ENCODE results near the gene UQCR11.

The UQCR11 gene

DNA sequence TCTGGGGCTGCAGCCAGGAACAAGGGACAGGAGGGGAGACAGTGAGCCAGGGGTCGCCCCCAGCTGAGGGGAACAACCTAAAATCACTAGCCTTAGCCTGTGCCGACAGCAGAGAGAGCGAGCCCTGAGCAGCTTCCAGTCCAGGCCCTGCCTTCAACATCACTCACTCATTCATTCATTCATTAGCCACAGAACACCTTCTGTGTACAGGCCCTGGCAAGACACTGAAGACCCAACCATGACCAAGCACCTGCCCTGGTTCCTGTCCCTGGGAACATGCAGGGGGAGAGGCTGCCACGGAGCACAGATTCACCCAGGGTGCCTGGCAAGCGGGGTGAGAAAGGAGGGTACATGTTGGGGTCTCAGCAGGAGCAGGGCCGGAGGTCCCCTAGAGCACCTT is 42.0 kb downstream of the UQCR11 start:
- DNase-seq, result no peak

DNA sequence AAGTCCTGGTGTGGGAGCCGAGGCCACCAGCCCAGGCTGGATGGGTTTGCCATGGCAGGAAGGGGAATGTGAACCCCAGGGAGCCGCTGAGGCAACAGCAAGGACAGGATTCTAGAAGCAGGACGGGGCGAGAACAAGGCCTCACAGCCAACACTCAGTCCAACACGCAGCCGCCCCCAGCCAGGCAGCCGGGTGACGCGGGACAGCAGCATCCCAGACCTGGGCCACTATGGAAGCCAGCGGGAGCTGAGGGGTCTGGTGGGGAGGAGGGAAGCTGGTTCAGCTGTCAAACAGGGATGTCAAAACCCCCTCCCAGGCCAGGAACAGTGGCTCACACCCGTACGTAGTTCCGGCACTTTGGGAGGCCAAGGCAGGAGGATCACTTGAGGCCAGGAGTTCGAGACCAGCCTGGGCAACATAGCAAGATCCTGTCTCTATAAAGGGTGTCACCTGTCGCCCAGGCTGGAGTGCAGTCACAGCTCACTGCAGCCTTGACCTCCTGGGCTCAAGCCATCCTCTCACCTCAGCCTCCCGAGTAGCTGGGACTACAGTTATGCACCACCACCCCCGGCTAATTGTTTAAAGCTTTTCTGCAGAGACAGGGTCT is 43.9 kb downstream of the UQCR11 start:
- DNase-seq, result no peak

DNA sequence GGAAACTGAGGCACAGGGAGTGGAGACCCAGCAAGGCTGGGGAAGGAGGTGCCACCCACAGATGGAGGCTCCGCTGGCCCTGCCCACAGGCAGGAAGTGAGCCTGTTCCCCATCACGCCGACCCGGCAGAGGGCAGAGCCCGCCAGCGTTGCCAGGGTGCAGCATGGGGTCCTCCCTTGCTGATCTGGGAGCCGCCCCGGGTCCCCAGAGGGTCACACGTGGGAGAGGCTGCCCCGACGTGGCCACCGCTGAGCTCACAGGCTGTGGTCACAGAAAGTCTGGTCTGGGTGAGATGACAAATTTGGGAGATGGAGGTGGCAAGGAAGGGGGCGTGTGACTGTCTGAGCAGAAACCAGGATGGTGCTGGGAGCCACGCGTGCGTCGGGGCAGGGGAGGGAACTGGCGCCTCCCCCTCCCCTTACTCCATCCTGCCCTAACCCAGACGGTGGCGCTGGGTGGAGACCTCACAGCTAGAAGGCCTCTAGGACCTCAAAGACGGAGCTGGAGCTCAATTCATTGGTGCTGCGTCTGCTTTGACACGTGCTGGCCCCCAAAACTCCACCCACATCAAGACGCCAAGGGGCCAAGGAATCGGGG is 44.9 kb downstream of the UQCR11 start:
- no peak for DNase-seq

DNA sequence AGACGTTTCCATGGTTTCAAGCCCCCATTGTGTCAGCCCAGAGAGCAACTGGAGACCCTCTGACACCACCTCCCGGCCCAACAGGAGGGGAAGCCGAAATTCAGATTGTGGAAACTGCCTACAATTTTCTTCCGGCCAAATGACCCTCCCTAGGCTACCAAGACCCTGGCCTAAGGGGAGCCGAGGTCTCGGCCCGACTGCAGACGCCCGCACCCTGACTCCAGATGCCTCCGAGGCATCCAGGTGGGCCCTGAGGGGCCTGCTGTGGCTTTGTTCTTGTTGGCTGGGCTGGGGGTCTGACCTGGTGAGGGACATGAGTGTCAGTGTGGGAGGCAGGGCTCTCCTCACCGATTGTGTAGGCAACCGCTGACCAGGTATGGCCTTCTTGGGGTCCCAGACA is 46.7 kb downstream of the UQCR11 start:
- DNase-seq, result no peak

DNA sequence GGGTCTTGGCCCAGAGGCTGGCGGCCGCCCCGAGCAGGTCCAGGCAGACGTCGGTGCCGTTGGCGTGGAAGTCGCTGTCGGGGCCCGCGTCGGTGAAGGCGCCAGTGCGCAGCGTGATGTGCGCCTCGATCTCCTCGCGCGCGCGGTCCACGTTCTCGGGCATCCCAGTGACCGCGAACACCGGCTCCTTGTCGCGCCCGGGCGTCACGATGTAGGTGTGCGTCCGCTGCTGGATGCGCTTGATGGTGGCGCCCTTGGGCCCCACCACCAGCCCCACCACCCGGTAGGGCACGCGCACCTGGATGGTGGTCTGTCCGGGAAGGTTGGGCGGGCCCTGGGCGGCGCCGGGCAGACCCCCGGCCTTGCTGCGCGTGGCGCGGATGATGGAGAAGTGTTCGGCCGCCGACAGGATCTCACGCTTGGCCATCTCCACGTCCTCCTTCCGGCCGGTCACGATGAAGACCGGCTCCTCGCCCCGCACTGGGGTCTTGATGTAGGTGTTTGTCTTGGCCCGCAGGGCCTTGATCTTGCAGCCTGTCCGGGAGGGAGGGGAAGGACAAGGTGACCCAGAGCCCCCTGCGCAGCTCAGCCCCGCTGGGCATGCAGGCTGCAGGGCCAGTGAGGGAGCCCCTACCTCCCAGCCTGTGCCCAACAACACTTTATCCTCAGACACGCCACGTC is 48.7 kb downstream of the UQCR11 start:
- DNase-seq, result no peak

DNA sequence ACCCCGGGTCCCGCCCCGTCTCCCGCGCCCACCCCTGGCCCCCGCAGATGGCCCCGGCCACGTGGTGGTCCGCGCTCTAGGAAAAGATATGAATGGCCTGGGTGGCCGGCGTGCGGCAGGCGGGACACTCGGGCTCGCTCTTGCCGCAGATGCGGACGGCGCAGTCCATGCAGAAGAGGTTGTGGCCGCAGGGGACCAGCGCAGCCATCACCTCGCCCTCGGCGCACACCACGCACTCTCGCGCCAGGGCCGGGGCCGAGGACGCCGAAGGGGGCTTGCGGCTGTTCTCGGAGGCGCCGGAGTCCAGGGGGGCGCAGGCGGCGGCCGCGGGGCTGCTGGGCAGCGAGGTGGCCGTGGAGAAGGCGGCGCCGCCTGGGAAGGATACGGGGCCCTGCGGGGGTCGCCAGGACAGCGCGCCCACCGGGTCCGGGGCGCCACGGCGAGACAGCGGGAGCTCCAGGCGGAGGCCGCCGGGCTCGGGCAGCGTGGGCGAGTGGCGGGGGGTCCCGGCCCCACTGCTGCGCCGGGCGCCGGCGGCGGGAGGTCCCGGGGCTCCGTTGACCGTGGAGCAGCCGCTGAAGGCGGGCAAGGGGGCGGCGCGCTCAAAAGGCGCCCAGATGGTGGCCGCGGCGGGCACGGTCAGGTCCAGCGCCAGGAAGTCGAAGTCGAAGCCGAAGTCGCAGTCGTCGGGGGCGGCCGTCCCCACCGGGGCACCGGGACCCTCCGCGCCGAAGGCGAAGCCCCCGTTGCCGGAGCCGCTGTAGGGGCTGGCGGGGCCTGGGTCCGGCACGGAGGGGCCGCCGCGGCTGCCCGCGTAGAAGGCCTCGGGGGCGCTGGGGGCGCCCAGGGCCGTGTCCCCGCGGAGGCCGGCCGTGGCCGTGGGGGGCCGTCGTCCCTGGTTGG is 49.5 kb downstream of the UQCR11 start:
- DNase-seq, result no peak

DNA sequence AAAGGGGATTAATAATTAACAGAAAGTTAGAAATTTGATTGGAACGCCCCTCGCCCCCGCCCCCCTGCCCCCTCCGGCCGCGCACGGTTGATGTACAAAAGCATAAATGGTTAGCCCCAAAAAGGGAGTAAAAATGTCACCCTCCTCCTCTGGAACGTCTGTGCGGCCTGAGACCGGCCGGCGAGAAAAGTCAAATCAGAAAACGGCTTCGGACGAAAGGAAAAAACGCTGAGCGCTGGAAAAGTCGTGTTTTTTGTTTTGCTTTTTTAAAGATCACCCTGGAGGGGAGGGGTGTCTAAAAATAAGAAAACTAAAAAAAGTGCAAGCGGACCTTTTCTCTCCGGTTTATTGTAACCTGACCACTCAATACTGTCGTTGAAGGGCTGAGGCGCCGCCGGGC is 50.3 kb downstream of the UQCR11 start:
- DNase-seq, result no peak

DNA sequence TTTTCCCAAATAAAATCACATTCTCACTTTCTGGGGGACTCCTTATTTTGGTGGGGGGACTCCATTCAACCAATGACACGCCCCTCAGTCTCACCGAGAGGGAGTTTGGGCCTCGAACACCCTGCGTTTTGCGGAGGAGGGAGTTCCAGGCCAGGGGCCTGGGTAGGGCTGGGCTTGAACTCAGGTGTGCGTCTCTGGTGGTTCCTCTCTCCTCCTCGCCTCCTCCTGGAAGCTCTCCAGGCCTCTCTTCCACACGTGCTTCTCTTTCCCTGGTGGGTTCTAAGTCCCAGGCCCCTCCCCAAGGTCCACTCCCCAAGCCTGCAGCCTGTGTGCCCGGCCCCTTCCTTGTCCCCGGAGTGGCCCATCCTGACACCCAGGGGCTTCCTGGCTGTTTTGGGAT is 51.8 kb downstream of the UQCR11 start:
- DNase-seq, result no peak

DNA sequence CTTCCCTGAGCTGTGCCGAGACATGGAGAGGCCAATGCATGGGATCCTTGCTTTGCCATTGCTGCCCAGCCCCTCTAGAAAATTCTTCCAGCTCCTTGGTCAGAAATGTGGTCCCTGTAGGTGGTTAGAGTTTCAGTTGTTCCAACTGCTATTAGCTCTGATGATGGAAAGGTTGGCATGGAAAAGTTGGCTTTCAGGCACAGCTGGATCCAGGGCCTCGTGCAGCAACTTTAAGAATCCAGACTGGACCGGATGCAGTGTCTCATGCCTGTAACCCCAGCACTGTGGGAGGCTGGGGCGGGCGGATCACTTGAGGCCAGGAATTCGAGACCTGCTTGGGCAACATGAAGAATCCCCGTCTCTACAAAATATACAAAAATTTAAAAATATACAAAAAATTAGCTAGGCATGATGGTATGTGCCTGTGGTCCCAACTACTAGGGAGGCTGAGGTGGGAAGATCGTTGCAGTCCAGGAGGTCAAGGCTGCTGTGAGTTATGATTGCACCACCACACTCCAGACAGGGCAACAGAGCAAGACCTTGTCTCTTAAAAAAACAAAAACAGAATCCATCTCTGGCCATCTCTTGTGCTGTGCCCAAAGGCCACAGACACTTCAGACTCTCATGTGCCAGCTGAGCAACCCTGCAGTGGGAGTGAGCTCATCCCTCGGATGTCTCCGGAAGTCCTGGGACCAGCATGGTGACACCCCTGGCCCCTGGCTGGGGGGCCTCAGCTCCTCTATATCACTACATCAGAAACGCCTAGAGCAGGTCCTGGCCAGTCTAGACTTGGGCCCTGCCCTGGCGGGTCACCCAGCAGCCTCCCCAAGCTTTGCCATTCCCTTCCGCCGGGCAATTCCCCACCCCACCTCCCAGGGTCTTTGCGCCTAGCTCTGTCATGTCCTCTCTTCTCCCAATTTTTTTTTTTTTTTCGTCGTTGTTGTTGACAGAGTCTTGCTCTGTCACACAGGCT is 53.9 kb downstream of the UQCR11 start:
- DNase-seq, result no peak

DNA sequence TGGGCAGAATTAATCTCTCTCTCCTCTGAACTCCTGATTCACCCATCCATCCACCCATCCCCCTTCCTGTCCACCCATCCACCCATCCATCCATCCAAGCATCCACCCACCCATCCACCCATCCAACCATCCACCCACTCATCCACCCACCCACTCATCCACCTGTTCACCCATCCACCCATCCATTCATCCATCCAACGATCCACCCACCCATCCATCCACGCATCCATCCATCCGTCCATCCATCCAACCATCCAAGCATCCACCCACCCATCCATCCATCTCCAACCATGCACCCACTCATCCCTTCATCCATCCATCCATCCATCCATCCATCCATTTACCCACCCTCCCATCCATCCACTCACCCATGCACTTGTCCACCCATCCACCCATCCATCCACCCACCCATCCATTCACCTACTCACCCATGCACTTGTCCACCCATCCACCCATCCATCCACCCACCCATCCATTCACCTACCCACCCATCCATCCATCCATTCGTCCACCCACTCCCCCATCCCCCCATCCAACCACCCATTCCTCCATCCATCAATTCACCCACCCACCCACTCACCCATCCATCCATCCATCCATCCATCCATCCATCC is 55.8 kb downstream of the UQCR11 start:
- no peak for DNase-seq

Data from NK-92 treated with Interleukin-12 subunit alpha and Interleukin-12 subunit beta, amount 100 ng/mL, for 24 hours (cell line).